Endothelial cell (in vitro differentiated cells): ENCODE results near the gene ETV6. TPM values are rescaled to one million over a fixed set of nuclear protein-coding genes. Genes with fewer than 3 reads are reported as not detected.
A peak's percentile ranks its signal among the peaks of the same experiment; 100 is the strongest.

Experiments used
- DNase-seq: peaks from one replicate; pipeline ENCODE4 v3.0.0; 2021; ENCODE audit warnings: low spot score
- H3K27ac Mint-ChIP-seq: one replicate; pipeline ENCODE4 v1.8.0; 2021; ENCODE audit warnings: mixed read lengths, inconsistent platforms; ENCODE audit not compliant: unreplicated experiment
- H3K27me3 Mint-ChIP-seq: one replicate; pipeline ENCODE4 v1.8.0; 2021; ENCODE audit warnings: mild to moderate bottlenecking, moderate library complexity, mixed read lengths, inconsistent platforms; ENCODE audit not compliant: unreplicated experiment
- H3K36me3 Mint-ChIP-seq: one replicate; pipeline ENCODE4 v1.8.0; 2021; ENCODE audit warnings: mild to moderate bottlenecking, low read depth, mixed read lengths, inconsistent platforms; ENCODE audit not compliant: unreplicated experiment
- H3K4me1 Mint-ChIP-seq: one replicate; pipeline ENCODE4 v1.8.0; 2021; ENCODE audit warnings: mild to moderate bottlenecking, mixed read lengths, inconsistent platforms; ENCODE audit not compliant: unreplicated experiment
- H3K4me3 Mint-ChIP-seq: one replicate; pipeline ENCODE4 v1.8.0; 2021; ENCODE audit warnings: mild to moderate bottlenecking, mixed read lengths, inconsistent platforms; ENCODE audit not compliant: unreplicated experiment
- H3K9me3 Mint-ChIP-seq: one replicate; pipeline ENCODE4 v1.8.0; 2021; ENCODE audit warnings: mixed read lengths, inconsistent platforms; ENCODE audit not compliant: unreplicated experiment
- total RNA-seq: library from RNA; stranded (reverse); fragmentation: NEBNext Ultra II Directional; extraction: Animal tissue kit (Norgen Biotek cat#: 25700); gene quantifications from one replicate; pipeline ENCODE4 v1.2.1, GENCODE V29; 2021; ENCODE audit not compliant: unreplicated experiment
- TF ChIP-seq, protein P1 (sequence below): fragments of 200-600 bp; sonication (generic); IDR thresholded peaks from one replicate; pipeline ENCODE4 v1.5.0; 2021; ENCODE audit warnings: antibody characterized with exemption; ENCODE audit not compliant: unreplicated experiment

Gene ETV6
- total RNA-seq, 1 donor from 2014 or later: 98.7 TPM

DNA sequence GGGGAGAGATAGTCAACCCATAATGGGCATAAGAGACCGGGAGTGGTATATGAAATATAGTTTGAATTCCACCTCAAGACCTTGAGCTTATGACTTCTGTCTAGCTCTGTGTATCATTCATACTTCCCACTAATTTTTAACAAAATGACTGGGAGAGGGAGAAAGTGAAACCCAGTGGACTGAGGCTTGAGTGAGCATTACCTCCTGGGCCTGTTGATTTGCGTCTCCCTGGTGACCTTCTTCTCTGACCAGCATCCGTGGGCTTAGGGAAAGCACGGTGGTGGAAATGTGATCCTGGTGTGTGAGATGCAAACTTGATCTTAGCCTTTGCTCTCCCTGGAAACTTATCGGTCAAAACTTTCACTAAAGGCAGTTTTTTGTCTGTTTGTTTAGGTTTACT is 213.3 kb downstream of the ETV6 start:
- TF ChIP-seq, protein P1, sequence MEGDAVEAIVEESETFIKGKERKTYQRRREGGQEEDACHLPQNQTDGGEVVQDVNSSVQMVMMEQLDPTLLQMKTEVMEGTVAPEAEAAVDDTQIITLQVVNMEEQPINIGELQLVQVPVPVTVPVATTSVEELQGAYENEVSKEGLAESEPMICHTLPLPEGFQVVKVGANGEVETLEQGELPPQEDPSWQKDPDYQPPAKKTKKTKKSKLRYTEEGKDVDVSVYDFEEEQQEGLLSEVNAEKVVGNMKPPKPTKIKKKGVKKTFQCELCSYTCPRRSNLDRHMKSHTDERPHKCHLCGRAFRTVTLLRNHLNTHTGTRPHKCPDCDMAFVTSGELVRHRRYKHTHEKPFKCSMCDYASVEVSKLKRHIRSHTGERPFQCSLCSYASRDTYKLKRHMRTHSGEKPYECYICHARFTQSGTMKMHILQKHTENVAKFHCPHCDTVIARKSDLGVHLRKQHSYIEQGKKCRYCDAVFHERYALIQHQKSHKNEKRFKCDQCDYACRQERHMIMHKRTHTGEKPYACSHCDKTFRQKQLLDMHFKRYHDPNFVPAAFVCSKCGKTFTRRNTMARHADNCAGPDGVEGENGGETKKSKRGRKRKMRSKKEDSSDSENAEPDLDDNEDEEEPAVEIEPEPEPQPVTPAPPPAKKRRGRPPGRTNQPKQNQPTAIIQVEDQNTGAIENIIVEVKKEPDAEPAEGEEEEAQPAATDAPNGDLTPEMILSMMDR: no peak
- Mint-ChIP-seq H3K27me3 (peaks cover 2% of the 10 kb centered on the region), H3K4me3 (no peak overlapping the region), H3K36me3 (peaks cover 70% of the 10 kb centered on the region), H3K9me3 (no peaks in the 10 kb centered on the region), H3K4me1 (peaks cover 59% of the 10 kb centered on the region), H3K27ac (peak overlapping the region; percentile 97)
- no peak for DNase-seq

DNA sequence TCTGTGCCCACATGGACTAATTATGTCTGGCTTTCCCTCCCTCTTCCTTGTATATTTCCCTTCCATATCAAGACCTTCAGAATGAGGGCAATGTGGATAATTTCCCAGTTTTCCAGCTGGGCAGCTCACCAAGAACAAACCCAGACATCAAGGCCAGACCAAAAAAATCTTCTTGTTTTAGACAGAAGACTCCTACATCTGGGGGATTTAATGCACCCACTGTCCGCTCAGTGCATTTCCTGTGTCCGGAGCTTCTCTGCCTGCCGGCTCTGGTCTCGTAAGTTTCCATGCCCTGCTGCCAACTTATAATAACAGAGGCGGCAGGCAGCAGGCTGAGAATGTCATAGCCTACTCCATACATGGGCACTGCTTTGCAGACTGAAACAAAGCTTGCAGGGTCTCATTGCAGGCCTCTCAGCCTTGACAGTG is 214.0 kb downstream of the ETV6 start:
- TF ChIP-seq, protein P1: no peak
- H3K36me3 Mint-ChIP-seq: peaks cover 73% of the 10 kb centered on the region
- peaks cover 2% of the 10 kb centered on the region for H3K27me3 Mint-ChIP-seq
- H3K4me1 Mint-ChIP-seq: peaks cover 54% of the 10 kb centered on the region
- DNase-seq: no peak
- peak overlapping the region; percentile 56 for H3K4me3 Mint-ChIP-seq
- no peaks in the 10 kb centered on the region for H3K9me3 Mint-ChIP-seq
- peak overlapping the region; percentile 97 for H3K27ac Mint-ChIP-seq

- TF ChIP-seq, protein P1: no peak
- peaks cover 69% of the 10 kb centered on the region for H3K36me3 Mint-ChIP-seq
- no peak for DNase-seq
- H3K9me3 Mint-ChIP-seq: no peaks in the 10 kb centered on the region
- no peak overlapping the region for H3K4me3 Mint-ChIP-seq
- H3K27ac Mint-ChIP-seq: peak overlapping the region; percentile 97
- peaks cover 1% of the 10 kb centered on the region for H3K27me3 Mint-ChIP-seq
- H3K4me1 Mint-ChIP-seq: peaks cover 51% of the 10 kb centered on the region
Observed at GRCh38 chr12:11863988-11864387, 214.5 kb downstream of the ETV6 start.

GRCh38 chr12:11865824-11866223 is 216.3 kb downstream of the ETV6 start:
- peaks cover 43% of the 10 kb centered on the region for H3K4me1 Mint-ChIP-seq
- H3K36me3 Mint-ChIP-seq: peaks cover 75% of the 10 kb centered on the region
- DNase-seq: no peak
- H3K4me3 Mint-ChIP-seq: no peak overlapping the region
- H3K27ac Mint-ChIP-seq: no peak overlapping the region
- H3K9me3 Mint-ChIP-seq: no peaks in the 10 kb centered on the region
- TF ChIP-seq, protein P1: no peak
- no peaks in the 10 kb centered on the region for H3K27me3 Mint-ChIP-seq

- H3K27ac Mint-ChIP-seq: no peak overlapping the region
- H3K4me1 Mint-ChIP-seq: peaks cover 21% of the 10 kb centered on the region
- H3K36me3 Mint-ChIP-seq: peaks cover 78% of the 10 kb centered on the region
- TF ChIP-seq, protein P1: no peak
- no peaks in the 10 kb centered on the region for H3K27me3 Mint-ChIP-seq
- DNase-seq: no peak
- no peaks in the 10 kb centered on the region for H3K9me3 Mint-ChIP-seq
- H3K4me3 Mint-ChIP-seq: no peak overlapping the region
Observed at GRCh38 chr12:11868027-11868426, 218.6 kb downstream of the ETV6 start.
